Lower leg skin (tissue), 4 donors: Measurements from ENCODE around the gene MVK. TPM values are rescaled to one million over a fixed set of nuclear protein-coding genes. Genes with fewer than 3 reads are reported as not detected.

Experiments used
- DNase-seq, 2 donors: peaks; one replicate each; pipeline ENCODE4 v3.0.0-alpha.2; 2019; ENCODE audit warnings: low spot score in 2 of 2
- H3K4me3 ChIP-seq: fragments of 200-600 bp; sonication (generic); 2 replicates; pipeline ENCODE4 v1.5.1; 2017; ENCODE audit warnings: mild to moderate bottlenecking, low read depth; ENCODE audit not compliant: poor library complexity, severe bottlenecking
- POLR2A ChIP-seq, 2 donors: fragments of 450-650 bp; IDR thresholded peaks; one replicate each; pipeline ENCODE4 v1.6.1; 2016 to 2017; ENCODE audit warnings: antibody characterized with exemption in 2 of 2, mild to moderate bottlenecking in 1 of 2, moderate library complexity in 1 of 2
- WGBS, 2 donors: methylation state at CpG; one replicate each; pipeline ENCODE4 v1.1.5; 2018; 5-methylcytosine and 5-hydroxymethylcytosine counted together
- intact Hi-C: fragments of 100-400 bp; cut with DNase I; formaldehyde crosslinking; loops from one replicate; pipeline ENCODE4 v1.15.0; 2023; ENCODE audit warnings: low total_unique reads
- total RNA-seq, 4 donors: library from RNA; depleted of rRNA; stranded (reverse); fragments of >200 nt; gene quantifications; one replicate each; pipeline ENCODE4 v1.1.0, GENCODE V29; 2016
- TF ChIP-seq, protein P1 (sequence below), 3 donors: fragments of 450-650 bp; IDR thresholded peaks; one replicate each; pipeline ENCODE4 v1.5.1; 2016; ENCODE audit warnings: antibody characterized with exemption in 3 of 3, mild to moderate bottlenecking in 3 of 3, moderate library complexity in 2 of 3

The MVK gene
- total RNA-seq, 4 donors from 2014 or later, result 50.1 to 71.9 (median 61.9) TPM

DNA sequence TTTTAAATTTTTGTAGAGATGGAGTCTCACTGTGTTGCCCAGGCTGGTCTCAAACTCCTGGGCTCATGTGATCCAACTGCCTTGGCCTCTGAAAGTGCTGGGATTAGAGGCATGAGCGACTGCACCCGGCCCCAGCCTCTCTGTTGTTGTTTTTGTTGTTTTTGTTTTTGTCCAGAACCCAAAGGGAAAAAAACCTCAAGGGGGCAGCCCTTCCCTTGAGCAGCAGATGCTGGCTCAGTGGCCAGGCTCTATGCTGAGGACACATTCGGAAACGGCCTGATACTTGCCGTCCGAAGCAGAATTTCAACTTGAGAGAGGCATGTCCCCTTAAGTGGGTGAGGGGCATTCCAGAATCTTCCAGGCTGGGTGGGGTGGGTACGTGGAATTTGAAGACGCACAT, 6.7 kb downstream of the MVK start:
- 84 to 87% methylated on average over 8 of the region's 8 CpGs for WGBS, 2 donors
- DNase-seq, result no peak

GRCh38 chr12:109580684-109581333, 7.2 kb downstream of the MVK start:
- no peak for DNase-seq
- intact Hi-C loops, result no loop called here
- TF ChIP-seq, protein P1, sequence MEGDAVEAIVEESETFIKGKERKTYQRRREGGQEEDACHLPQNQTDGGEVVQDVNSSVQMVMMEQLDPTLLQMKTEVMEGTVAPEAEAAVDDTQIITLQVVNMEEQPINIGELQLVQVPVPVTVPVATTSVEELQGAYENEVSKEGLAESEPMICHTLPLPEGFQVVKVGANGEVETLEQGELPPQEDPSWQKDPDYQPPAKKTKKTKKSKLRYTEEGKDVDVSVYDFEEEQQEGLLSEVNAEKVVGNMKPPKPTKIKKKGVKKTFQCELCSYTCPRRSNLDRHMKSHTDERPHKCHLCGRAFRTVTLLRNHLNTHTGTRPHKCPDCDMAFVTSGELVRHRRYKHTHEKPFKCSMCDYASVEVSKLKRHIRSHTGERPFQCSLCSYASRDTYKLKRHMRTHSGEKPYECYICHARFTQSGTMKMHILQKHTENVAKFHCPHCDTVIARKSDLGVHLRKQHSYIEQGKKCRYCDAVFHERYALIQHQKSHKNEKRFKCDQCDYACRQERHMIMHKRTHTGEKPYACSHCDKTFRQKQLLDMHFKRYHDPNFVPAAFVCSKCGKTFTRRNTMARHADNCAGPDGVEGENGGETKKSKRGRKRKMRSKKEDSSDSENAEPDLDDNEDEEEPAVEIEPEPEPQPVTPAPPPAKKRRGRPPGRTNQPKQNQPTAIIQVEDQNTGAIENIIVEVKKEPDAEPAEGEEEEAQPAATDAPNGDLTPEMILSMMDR (IDR thresholded peaks at IDR 0.05), result no peak
- TF ChIP-seq POLR2A (IDR thresholded peaks at IDR 0.05), result no peak
- 88 to 93% methylated on average over 13 of the region's 13 CpGs for WGBS, 2 donors
- no peak overlapping the region for H3K4me3 ChIP-seq

More for the DNA sequence above, 6.7 kb downstream of the MVK start:
- no peak for TF ChIP-seq POLR2A (IDR thresholded peaks at IDR 0.05)
- TF ChIP-seq, protein P1 (IDR thresholded peaks at IDR 0.05), result no peak
- H3K4me3 ChIP-seq, result no peak overlapping the region
- intact Hi-C loops, result no loop called here

GRCh38 chr12:109581334-109581691, 7.7 kb downstream of the MVK start:
- intact Hi-C loops, result no loop called here
- 88 to 95% methylated on average over 18 of the region's 18 CpGs for WGBS, 2 donors

GRCh38 chr12:109581856-109582255, 8.3 kb downstream of the MVK start:
- no peak for TF ChIP-seq POLR2A (IDR thresholded peaks at IDR 0.05)
- TF ChIP-seq, protein P1 (IDR thresholded peaks at IDR 0.05), result no peak
- 58 to 67% methylated on average over 8 of the region's 8 CpGs for WGBS, 2 donors
- DNase-seq, result no peak
- no peak overlapping the region for H3K4me3 ChIP-seq
- intact Hi-C loops, result no loop called here

More at GRCh38 chr12:109581334-109581691, 7.7 kb downstream of the MVK start:
- TF ChIP-seq, protein P1 (IDR thresholded peaks at IDR 0.05), result no peak
- no peak for TF ChIP-seq POLR2A (IDR thresholded peaks at IDR 0.05)
- DNase-seq, result no peak
- H3K4me3 ChIP-seq, result no peak overlapping the region

DNA sequence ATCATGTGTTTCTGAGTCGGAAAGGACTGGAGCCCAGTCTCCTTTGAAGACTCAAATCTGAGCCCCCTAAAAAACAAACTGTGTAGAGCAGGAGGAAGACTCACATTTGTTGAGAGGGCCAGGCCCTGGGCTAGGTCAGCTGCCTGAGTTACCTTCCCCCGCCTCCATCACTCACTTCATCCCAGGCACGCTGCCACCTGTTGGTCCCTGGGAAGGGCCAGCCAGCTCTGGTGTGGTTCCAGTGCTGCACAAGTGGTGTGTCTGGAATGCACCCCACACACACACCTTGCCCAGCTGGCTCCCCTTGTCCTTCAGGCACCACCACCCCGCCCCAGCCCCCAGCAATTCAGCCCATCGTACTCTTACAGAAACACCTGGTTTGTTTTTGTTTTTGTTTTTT, 9.0 kb downstream of the MVK start:
- no peak overlapping the region for H3K4me3 ChIP-seq
- no peak for DNase-seq
- 77 to 92% methylated on average over 5 of the region's 5 CpGs for WGBS, 2 donors
- TF ChIP-seq POLR2A (IDR thresholded peaks at IDR 0.05), result no peak
- intact Hi-C loops, result no loop called here

DNA sequence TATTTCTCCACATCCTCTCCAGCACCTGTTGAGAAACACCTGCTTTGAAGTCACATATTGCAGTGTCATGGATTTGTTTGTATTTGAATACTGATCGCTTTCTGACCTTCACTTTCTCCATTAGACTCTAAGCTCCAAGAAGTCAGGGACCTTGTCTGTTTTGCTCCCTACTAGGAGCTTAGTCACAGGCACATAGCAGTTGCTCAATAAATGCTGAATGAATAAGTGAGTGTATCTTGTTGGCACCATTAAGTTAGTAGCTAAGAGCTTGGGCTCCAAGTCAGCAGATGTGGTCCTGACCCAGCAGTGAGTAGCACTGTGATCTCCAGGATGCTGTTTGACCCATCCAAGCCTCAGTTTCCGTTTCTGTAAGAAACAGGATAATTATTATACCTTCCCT, 10.1 kb downstream of the MVK start:
- TF ChIP-seq, protein P1 (IDR thresholded peaks at IDR 0.05), result no peak
- no peak for TF ChIP-seq POLR2A (IDR thresholded peaks at IDR 0.05)
- WGBS, 2 donors, result 85 to 96% methylated on average over 2 of the region's 2 CpGs
- intact Hi-C loops, result no loop called here
- DNase-seq, result no peak
- no peak overlapping the region for H3K4me3 ChIP-seq
